LoVo (cell line): ENCODE measurements around the gene ZNF618.

Experiments
- DNase-seq: peaks from one replicate; pipeline ENCODE4 v3.0.0-alpha.2; 2016; ENCODE audit warnings: low spot score

The ZNF618 gene

GRCh38 chr9:113882636-113883164 is 6.6 kb downstream of the ZNF618 start:
- no peak for DNase-seq

DNA sequence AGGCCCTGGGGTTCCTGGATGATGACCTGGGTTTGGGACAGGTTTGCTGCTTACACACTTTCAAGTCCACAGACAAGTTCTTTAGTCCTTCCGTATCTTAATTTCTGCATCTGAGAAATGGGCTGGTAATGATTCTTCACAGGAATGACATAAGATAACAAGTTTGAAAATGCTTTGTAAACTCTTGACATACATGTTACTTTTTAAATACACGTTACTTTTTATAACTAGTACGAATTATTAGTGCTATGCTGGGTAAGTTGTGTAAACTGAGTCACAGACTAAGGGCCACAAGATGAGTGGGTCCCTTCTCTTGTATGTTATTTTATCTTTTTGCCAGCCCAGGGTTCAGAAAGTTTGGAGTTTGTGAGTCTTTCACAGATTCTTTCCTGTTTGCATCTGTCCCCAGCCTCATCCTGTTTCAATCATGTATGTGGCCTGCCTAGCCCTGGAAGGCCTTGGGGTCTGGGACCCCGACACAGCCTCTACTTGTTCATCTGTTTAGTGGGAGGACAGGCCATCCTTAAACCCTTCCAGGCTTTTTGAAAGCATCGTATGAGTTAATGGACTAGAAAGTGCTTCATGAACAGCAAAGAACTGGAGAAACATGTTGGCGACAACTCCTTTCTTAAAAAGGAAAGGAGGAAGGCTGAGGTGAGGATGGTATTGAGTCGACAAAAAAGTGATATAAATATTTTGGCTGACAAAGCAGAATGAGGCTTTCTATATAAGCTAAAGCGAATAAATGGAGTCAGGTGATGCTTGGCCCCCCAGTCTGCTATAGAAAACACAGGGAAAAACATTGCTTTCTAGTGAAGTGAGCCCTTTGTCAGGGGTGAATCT is 9.3 kb downstream of the ZNF618 start:
- no peak for DNase-seq

DNA sequence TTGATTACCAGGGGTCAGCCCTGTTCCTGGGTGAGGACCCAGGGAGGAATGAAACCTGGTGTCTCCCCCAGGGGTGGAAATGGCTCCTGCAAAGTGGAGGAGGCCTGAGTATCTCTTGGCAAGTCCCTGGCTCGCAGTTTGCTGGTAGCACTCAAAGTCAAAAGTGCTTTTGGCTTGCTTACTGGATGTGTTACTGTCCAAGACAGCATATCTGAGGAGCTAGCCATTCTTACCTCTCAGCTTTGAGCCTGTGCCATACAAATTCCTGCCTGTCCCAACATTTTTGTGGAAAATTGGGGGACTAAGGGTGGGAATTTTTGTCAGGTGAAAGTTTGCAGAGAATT is 9.9 kb downstream of the ZNF618 start:
- DNase-seq: no peak

DNA sequence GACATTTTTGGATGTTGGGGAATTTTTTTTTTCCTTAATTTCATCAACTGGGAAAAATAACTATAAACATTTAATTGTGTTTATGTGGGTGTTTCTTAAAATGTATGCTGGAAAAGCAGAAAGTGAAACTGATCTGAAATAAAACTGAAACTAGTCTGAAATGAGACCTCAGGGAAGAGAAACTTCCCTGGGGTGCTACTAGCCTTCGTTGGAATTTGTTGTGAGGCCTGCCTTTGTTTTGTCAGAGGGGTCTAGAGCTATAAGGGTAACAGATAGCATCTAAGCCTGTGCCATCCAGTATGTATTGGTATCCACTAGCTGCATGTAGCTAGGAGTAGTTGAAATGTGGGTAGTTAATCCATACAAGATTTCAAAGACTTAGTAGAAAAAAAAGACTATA is 10.4 kb downstream of the ZNF618 start:
- no peak for DNase-seq

DNA sequence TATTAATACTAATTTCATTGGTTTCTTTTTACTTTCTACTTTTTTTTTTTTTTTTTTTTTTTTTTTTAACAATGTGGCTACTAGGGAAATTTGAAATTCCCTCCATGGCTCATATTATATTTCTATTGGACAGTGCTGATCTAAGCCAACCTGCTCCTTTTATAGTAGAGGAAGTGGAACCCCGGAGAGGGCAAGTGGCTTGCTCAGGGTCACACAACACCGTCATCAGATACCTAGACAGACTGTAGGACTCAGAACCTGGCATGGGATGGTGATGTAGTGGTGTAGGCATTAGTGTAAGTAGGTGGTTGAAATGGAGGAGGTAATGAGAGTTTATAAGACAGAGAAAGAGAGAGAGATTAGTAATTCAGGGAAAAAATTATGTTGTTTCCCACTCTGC is 10.8 kb downstream of the ZNF618 start:
- peak; percentile 3 for DNase-seq

DNA sequence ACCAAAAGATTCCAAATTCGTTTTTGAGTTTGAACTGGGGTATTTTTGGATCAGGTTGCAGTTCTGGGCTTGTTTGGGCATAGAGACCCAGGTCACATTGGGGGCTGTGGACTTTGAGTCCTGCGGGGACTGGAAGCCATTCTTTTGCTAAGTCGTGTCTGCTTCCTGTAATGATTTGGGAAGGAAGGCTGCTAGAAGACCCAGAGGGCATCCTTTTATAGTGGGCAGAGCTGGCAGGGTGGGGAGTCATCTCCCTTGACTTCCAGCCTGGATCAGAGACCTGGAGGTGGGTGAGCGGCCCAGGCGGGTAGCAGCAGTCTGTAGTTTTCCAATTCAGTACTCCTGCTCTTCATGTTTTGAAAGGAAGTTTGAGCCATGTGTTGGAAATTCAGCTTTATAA is 11.3 kb downstream of the ZNF618 start:
- no peak for DNase-seq

GRCh38 chr9:113888336-113888735 is 12.2 kb downstream of the ZNF618 start:
- no peak for DNase-seq

DNA sequence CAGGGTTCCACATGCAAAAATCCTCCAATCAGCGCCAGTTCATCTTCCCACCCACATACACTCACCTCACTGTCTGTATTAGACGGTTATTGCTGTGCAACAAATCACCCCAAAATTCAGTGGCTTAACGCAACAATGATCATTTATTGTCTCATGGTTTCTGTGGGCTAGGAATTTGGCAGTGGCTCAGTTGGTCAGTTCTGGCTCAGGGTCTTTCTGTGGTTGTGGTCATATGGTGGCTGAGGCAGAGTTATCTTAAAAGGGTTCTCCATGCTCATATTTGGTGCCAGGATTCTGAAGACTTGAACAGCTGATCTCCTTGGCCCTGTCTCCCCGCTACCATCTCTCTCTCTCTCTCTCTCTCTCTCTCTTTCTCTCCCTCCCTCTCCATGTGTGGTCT is 12.9 kb downstream of the ZNF618 start:
- DNase-seq: no peak

GRCh38 chr9:113890704-113891103 is 14.6 kb downstream of the ZNF618 start:
- no peak for DNase-seq

- DNase-seq: no peak
Observed at GRCh38 chr9:113892861-113893491, 16.9 kb downstream of the ZNF618 start.

- no peak for DNase-seq
Observed at GRCh38 chr9:113894166-113894565, 18.1 kb downstream of the ZNF618 start.

GRCh38 chr9:113895526-113895925 is 19.4 kb downstream of the ZNF618 start:
- no peak for DNase-seq

- no peak for DNase-seq
Observed at GRCh38 chr9:113896713-113897112, 20.6 kb downstream of the ZNF618 start.

DNA sequence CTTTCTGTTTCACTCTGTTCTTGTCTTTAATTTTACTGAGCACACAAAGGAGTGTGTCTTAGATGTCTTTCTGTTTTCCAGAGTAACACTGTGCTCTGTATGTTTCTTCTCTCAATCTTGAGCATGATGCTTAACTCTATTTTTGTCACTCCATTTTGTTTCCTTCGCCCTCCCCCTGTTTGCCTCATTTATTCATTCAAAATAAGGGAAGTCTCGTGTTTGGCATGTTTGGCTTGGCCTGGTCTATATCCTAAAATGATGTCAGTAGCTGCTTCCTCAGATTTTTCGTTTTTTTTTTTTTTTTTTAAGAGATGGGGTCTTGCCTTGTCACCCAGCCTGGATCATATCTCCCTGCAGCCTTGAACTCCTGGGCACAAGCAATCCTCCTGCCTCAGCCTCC is 22.0 kb downstream of the ZNF618 start:
- no peak for DNase-seq

GRCh38 chr9:113898596-113898995 is 22.5 kb downstream of the ZNF618 start:
- DNase-seq: no peak

GRCh38 chr9:113899205-113899604 is 23.1 kb downstream of the ZNF618 start:
- DNase-seq: no peak

GRCh38 chr9:113901221-113901688 is 25.1 kb downstream of the ZNF618 start:
- DNase-seq: no peak

- DNase-seq: no peak
Observed at GRCh38 chr9:113903514-113904077, 27.5 kb downstream of the ZNF618 start.

DNA sequence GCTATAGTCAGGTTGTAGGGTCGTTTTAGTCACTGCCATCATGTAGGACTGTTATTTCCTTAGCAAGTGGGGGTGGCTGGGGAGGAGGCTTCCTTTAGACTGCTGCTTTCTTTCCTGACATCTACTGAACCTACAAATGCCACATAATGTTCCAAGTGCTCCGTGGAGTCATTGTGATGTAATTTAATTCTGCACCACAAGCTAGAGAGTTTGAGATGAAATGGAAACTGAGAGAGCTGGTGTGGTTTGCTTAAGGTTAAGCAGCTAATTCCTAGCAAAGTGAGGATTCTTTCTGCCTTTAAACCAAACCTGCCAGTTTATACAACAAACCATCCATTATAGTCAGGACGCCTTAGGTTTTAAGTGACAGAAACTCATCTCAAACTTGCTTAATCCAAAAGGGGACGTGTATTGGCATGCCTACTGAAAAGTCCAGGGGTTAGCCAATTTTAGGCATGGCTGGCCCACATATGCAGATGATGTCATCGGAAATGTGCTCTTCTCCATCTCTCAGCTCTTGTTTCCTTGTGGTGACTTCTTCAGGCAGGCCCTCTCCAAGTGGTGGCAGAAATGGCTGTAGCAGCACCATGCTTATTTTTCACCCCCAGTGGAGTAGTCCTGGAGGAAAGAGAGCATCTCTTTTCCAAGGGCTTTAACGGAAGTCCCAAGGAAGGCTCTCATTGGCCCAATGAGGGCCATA is 30.5 kb downstream of the ZNF618 start:
- no peak for DNase-seq

- DNase-seq: no peak
Observed at GRCh38 chr9:113907282-113907681, 31.2 kb downstream of the ZNF618 start.

GRCh38 chr9:113909421-113909820 is 33.3 kb downstream of the ZNF618 start:
- DNase-seq: no peak

GRCh38 chr9:113910036-113910639 is 34.0 kb downstream of the ZNF618 start:
- DNase-seq: no peak
